LHCN-M2 (cell line): ENCODE measurements around the gene SNTG2. TPM values are rescaled to one million over a fixed set of nuclear protein-coding genes. Genes with fewer than 3 reads are reported as not detected.

Experiments
- DNase-seq: peaks from one replicate; pipeline ENCODE4 v3.0.0-alpha.2; 2012; ENCODE audit warnings: low read depth
- total RNA-seq: library from RNA; depleted of rRNA; stranded (reverse); fragments of >200 nt; gene quantifications from 2 replicates; pipeline ENCODE4 v1.2.3, GENCODE V29; 2014

The SNTG2 gene
- total RNA-seq, 1 experiment from 2014 or later: not detected

- no peak for DNase-seq
Measured at GRCh38 chr2:926259-926793, 24.3 kb upstream of the SNTG2 start.

GRCh38 chr2:926896-927295, 23.8 kb upstream of the SNTG2 start:
- no peak for DNase-seq

DNA sequence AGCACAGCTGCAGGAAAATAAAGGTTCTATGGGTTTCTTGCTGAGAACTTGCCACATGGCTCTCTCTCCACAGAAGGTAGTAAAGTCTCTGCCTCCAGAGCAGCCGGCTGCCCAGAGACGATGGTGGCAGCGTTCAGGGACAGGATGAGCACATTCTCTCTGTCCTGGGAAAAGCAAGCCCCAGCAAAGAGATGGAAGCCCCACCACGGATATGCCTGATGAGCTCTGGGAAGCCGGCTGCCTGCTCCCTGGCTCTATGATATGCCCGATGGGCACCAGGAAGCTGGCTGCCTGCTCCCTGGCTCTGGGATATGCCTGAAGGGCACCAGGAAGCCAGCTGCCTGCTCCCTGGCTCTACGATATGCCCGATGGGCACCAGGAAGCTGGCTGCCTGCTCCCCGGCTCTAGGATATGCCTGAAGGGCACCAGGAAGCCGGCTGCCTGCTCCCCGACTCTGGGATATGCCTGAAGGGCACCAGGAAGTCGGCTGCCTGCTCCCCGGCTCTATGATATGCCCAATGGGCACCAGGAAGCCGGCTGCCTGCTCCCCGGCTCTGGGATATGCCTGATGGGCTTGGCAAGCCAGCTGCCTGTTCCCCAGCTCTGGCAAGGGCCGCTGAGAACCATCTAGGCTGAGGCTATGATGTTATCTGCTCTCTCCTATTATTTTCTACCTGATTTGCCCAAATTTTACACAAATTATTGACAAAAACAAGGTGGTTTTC, 21.5 kb upstream of the SNTG2 start:
- DNase-seq: no peak

- DNase-seq: no peak
Measured at GRCh38 chr2:929925-930324, 20.7 kb upstream of the SNTG2 start.

- no peak for DNase-seq
Measured at GRCh38 chr2:930935-931334, 19.7 kb upstream of the SNTG2 start.

- DNase-seq: no peak
Measured at GRCh38 chr2:932320-933115, 18.1 kb upstream of the SNTG2 start.

- no peak for DNase-seq
Measured at GRCh38 chr2:933734-934295, 16.8 kb upstream of the SNTG2 start.

GRCh38 chr2:937530-937929, 13.1 kb upstream of the SNTG2 start:
- no peak for DNase-seq

GRCh38 chr2:938181-939005, 12.3 kb upstream of the SNTG2 start:
- DNase-seq: no peak

- no peak for DNase-seq
Measured at GRCh38 chr2:939936-940601, 10.6 kb upstream of the SNTG2 start.

DNA sequence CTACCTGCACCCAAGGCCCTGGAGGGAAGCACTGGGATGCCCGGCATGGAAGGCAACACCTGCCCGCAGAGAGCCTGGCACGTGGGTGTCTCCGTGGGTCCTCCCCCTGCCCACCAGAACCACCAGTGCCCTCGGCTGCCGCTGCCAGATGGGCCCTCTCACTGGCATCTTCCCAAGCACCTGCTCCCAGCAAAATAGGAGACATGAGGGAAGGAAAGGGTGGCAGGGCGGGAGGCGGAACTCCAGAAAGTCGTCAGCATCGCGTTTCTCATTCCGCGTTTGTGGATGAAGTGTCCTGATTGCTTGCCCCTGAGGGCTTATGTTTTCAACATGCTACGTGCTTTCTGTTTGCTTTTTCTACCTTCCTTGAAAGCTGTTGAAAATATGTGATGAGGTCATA, 8.8 kb upstream of the SNTG2 start:
- DNase-seq: no peak

DNA sequence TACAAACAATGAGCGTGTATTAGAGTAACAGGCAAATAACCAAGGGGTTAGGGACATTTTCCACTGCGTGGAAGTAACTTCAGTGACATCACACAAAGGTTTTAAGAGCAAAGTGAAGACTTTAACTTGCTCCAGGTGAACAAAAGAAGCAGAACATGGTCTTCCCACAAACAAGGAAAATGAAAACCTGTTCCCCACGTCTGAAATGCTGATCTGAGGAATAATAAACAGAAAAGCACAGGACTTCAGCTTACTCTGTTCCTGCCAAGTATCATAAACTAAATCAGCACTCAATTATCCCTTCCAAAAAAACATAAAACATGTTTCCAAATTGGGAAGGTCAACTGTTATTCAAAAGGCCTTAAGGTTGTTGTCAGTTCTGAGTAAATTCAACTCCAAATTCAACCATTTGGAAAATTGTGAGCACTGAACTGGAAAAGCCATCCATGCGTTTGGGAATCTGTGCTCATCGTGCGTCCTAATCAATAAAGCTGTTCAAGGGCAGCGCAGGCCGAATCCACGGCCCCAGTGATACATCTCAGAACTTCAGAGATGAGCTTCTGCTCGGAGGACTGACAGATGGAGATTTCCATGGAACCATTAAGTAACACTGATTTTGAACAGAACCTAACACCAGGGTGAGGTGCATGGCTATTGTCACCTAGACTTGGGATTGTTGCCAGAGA, 7.7 kb upstream of the SNTG2 start:
- DNase-seq: no peak

- no peak for DNase-seq
Measured at GRCh38 chr2:943461-943797, 7.2 kb upstream of the SNTG2 start.

- DNase-seq: no peak
Measured at GRCh38 chr2:943821-944220, 6.8 kb upstream of the SNTG2 start.

GRCh38 chr2:944693-945092, 6.0 kb upstream of the SNTG2 start:
- no peak for DNase-seq

GRCh38 chr2:945104-945503, 5.5 kb upstream of the SNTG2 start:
- no peak for DNase-seq

- no peak for DNase-seq
Measured at GRCh38 chr2:946073-946948, 4.3 kb upstream of the SNTG2 start.

- no peak for DNase-seq
Measured at GRCh38 chr2:949384-950079, 1.1 kb upstream of the SNTG2 start.
